Stimulated activated CD4-positive, alpha-beta T cell treated with anti-CD3 and anti-CD28 coated beads, Interleukin-4, amount 100 ng/mL, for 24 hours (primary cell): ENCODE results near the gene AFAP1L1.
"Not testable (repeated sequence)": the region's sequence is repeated elsewhere in the genome, so short reads cannot be mapped to it uniquely, and the experiment has no call there.

Experiments
- DNase-seq: peaks from one replicate; pipeline ENCODE4 v3.0.0-alpha.2; 2020

Gene AFAP1L1

DNA sequence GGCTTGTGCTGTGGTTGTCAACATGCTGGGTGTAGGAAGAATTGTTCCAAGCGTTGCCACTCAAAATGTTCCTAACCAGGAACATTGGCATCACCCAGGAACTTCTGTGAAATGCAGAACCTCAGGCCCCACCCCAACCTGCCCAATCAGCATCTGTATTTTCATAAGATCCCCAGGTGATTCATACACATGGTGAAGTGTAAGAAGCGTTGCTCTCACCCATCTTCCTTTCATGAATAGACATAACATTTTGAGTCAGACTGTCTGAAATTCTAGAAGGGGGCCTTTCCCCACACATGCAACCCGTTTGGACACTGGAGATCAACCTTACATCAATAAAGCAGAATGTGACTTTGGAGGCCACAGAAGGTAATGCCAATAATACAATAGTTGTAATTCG lies 9.3 kb upstream of the AFAP1L1 start:
- DNase-seq: no peak

DNA sequence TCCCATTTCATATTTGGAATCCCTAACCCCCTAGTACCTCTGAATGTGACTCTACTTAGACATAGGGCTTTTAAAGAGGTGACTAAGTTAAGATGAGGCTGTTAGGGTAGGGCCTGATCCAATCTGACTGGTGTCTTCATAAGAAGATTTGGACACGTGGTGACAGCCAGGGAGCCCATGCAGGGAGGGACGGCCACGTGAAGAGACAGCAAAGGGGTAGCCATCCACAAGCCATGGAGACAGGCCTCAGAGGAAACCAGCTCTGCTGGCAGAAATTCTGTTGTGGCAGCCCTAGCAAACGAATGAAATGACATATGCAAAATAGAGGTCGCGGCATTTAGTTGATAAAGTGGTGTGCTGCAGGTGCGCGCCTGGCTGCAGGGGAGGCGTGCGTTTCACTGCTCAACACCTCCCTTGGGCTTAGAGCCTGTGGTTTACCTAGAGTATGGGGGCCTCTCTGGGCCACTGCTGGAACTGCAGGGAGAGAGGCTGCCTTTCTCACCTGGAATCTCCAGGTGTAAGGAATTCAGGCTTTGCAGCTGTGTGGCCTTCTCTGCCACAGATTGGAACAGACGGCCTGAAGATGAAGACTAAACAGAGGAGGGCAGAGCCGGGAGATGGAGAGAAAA lies 7.1 kb upstream of the AFAP1L1 start:
- DNase-seq: peak; percentile 32

DNA sequence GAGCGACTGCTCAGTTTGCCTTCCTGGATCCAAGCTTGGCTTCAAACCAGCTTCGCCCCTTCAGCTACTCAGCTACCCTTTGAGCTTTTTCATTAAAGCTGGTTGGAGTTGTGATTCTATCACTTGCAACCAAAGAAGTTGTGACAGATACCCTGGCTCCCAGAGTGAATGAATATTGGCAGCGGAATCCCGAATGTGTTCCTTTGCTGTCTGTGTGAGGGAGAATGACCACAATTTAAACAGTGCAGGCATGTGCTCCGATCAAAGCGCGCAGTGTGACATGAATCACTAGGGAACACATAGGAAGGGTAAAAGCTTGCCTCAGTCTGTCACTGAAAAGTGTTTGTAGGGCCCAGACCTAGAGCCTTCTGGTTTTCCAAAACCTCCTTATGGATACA lies 6.6 kb upstream of the AFAP1L1 start:
- no peak for DNase-seq

DNA sequence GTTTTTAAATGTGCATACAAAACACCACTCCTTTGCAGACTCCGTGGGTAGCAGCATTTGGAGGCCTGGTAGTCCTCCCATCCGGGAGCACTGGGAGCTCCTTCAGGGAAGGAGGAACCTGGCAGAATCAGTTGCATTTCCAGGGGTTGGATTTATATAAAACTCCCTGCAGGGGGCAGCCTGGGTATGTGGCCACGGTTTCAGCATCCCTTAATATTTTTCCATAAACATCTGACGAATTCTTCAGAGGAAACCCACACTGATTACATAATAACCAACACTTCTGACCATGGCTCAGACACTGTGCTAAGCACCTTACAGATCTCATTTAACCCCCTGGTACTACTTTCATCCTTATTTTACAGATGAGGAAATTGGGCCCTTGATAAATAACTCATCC lies 6.1 kb upstream of the AFAP1L1 start:
- no peak for DNase-seq

DNA sequence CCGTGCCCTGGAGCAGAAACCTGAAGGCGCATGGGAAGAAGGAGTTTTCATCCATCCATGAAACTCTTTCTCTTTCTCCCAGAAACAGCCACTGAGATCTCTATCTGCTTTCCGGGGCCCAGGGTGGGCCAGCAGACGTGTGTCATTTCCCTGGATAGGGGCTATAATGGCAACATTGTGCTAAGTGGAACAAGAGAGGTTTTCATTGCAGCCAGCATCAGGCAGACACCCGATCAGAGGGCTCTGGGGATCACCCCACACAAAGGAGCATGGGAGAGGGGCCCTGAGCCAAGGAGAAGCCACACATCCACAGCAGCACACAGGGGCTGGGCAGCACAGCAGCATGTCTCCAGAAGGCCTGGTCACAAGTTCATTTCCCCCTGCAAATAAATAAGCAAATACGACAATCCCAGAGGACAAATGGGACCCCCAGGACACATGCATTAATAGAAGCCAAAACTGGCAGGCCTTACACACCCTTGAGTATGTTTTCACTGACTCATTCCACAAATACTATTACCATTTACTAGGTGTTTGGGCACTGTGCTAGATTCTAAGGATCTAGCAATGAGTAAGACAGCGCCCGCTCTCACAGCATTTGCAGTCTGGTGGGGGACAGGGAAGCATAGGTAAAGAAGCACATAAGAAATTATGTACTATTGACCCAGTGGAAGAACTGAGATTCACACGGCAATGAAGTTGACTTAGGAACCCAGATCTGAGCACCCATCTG lies 4.3 kb upstream of the AFAP1L1 start:
- DNase-seq: no peak

DNA sequence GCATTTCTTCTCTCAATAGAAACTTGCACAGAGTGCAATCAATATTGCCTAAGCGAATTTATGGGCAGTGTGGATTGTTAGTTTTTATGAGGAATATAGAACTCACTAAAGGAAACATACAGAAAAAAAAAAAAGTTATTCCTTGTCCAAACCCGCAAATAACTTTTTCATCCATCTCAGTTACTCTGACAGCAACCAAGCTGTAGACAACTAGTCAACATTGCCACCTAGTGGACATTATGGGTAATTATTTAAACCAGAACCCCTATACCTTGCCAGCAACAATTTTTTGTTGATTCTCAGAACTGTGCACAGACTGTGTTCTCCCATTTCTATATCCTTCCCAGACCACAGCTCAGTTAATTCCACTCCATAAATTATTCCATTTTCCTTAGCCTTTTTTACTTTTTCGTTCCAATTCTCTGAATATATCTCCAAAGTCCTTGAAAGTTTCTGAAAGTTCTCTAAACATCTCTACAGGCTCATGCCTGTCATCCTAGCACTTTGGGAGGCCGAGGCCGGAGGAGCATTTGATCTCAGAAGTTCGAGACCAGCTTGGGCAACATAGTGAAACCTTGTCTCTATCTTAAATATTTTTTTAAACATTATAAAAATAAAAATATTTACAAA lies 2.6 kb upstream of the AFAP1L1 start:
- no peak for DNase-seq

DNA sequence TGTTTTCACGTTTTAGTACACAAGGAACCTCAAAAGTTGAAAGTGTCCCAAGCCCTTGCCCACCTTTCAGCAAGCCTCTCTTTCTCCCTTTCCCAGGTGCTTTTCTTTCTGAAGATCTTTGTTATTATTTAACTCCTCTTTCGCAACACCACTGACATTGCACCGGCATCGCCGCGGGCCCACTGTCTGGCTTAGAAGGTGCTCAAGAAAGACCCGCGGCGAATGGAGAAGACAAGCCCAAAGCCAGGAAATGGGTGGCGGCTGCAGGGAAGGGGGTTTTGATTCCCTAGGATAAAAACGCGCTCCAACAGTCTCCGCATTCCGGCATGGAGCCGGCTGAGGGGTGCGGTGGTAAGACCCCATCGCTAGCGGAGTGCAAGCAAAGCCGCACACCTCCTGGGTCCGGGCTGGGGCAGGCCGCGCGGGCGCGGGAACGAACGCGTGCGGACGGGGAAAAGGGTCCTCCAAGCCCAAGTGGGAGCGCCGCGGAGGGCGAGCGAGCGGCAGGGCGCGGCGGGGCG lies 404 bp upstream of the AFAP1L1 start:
- no peak for DNase-seq

DNA sequence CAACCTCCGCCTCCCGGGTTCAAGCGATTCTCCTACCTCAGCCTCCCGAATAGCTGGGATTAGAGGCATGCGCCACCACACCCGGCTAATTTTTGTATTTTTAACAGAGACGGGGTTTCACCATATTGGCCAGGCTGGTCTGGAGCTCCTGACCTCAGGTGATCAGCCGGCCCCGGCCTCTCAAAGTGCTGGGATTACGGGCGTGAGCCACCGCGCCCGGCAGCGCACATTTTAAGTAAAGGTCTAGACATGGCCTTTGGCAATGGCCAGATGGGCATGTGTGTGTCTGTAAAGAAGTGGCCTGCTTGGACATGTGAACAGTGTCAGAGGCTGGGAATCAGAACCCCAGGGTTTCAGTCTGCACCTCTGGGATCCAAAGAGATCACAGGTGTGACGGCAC lies 1.1 kb downstream of the AFAP1L1 start:
- not testable (repeated sequence) for DNase-seq

DNA sequence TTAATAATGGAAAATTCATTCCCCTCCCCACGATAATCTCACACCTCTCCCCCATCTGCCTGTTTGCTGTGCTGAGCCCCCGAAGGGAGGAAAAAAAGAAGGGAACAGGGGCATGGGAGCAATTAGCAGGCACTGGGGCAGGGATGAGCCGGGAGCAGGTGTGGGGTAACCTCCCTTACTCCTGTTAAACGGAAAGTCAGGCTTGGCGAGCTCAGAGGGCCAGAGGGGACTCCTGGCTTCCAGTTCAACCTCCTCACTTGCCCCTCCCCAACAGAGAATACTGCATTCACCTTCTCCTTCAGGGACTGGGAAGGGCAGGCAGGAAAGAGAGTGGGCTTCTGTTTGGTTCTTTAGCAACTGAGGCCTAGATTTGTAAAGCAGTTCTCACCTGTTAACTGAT lies 1.6 kb downstream of the AFAP1L1 start:
- DNase-seq: no peak

DNA sequence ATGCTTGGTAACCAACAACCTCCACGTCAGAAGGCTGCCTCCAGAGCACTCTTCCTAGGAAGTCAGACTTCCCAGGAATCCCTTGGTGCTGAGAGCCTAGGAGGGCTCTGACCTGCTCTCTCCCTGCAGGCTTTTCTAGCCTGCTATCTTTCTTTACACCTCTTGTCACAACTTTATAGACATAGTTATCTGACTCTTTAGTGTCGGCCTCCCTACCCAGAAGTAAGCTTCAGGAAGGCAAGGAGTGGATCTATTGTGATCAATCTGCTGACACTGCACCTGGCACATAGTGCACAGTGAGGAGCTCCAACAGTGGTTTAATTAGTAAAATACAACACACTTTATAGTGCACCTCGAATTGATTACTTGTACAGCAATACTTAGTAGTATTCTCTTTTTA lies 2.3 kb downstream of the AFAP1L1 start:
- DNase-seq: no peak

DNA sequence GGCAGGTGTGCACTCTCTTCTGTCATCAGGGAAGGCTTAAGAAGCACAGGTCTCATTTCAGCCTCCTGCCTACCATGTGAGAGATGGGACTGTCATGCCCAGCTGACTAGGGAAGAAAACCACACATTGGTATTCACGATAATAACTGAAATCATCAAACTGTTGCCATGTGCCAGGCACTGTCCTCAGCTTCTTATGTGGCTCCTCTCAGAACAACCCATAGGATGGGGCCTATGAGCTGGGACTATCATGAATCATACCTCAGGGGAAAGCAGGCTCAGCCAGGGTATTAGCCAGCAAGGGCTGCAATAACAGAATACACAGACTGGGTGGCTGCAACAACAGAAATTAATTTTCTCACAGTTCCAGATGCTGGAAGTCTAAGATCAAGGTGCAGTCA lies 3.3 kb downstream of the AFAP1L1 start:
- DNase-seq: no peak

DNA sequence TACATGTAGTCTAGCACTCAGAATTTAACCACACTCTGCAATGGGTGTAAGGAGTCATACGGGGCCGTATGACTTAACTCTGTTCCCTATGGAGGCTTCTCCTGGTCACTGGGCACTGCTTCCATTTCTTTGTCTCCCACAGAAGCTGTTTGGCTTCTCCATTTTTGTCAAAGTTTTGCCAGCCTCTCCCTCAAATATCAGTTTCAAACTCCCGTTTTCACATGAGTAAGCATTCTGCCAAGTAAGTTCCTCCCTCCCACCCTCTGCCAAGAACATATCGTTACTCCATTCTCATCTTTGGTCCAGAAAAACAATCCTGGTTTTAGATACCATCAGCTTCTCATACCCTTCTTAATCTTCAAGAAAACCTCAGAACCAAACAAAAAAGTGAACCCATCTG lies 6.1 kb downstream of the AFAP1L1 start:
- DNase-seq: no peak

DNA sequence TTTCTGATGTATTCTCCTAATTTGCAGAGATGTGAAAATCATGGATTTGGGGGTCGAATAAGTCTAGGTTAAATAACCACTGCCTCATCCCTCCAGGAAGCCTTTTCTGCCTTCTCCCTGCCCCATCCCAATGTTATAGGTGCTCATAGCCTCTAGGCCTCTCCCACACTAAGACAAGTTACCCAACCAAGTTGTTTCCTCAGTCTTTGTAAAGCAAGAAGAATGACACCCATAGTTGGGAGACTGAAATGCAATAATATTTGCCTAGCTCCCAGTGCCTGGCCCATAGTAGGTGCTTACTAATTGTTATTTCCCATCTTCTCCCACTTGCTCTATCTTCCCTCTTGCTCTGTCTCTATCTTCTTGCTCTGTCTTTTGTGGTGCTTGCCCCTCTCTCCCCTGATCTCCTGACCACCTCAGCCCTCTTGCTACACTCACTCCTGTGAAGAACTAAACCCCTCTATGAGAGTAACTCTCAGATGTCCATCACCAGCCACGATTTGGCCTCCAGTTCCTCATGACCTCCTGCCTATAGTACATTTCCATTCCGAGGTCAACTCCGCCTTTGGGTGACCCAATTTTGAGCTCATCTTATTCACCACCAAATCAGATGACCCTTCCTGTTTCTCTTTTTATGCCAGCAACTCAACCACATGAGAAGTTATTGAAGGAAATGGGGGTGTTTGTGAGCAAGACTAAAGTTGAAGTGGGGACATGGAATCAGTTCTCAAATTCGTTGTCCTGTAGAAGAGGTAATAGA lies 7.0 kb downstream of the AFAP1L1 start:
- DNase-seq: no peak

DNA sequence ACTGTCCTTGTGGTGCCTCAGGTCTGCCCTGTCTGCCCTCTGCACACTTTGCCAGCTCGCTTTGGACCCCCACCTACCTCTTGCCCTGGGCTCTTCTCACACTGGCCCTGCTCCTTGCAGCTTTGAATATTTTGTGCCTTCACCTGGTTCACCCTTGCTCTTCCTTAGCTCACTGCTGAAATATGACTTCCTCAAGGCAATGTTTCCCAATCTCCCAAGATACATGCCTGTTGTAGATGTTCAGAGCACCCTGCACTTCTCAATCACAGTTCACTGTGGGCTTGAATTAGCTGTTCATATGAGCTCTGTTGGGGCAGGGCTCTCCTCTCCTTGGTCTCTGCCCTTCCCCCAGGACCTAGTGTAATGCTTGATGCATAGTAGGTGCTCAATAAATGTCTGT lies 8.0 kb downstream of the AFAP1L1 start:
- DNase-seq: no peak

DNA sequence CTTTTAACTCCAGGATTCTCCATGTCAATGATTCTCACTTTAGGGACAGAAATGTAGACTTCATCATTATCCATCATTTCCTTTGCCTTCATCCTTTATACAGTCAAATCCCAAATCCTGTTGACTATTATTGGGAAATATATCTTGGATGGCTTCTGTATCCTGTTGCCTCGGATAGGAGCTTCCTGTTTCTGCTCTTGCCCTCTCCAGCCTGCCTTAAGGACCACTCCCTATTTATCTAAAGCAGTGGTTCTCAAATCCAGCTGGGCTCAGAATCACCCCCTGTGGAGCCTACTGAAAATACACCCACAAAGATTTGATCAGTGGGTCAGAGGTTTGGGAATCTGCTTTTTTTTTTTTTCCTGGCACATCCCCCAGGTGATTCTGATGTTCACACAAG lies 8.5 kb downstream of the AFAP1L1 start:
- DNase-seq: no peak

DNA sequence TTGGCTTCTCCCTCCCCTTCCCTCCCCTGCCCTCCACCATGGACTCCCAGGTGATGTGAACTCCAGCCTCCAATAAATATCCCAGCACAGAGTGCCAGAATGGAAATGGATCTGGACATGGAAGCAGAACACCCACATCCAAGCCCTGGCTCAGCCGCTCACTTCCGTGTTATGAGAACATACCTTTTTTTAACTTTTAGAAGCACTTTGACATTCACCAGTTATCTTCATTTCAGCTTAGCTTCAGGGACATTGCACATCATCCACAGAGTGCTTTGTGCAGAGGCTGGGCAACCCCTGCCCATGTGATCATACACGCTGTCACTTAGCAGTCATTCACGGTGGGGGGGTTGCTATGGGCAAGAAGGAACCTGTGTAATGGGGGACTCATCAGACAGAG lies 9.1 kb downstream of the AFAP1L1 start:
- no peak for DNase-seq

DNA sequence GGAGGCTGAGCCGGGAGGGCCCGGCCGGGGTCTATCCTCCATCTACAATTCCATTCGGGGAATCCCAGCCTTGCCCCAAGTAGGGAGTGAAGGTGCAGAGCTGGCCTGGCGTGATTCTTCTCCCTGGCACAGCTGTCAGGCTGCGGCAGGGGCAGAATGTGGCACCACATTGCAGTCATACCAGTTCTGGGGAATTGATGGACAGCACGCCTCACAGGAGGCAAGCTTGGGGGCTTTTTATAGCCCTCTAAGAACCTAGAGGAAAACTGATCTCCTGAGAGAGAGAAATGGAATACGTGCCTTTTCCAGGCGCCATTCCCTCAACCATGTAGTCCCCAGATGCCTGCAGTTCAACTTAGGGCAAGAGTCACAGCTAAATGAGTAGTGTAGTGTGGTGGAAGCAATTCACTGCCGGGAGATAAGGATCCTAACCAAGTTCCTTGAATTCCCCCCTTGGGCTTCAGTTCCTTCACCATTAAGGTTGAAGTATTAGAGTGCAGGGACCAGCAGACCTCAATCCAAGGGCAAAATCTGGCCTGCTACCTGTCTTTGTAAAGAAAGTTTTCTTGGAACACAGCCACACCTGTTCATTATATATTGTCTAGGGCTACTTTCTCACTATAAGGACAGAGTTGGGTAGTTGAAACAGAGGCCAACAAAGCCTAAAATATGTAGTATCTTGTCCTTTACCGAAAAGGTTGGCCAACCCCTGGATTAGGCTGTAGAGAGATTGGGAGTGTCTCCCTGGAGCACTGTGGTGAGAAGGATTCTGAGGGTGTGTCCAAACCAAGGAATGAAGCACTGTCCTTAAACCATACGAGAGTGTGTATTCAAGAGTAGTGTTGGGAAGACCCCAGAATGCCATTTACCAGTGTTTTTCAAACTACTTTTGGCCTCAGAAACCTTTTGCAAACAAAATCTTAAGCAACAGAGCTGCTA lies 10.6 kb downstream of the AFAP1L1 start:
- DNase-seq: no peak

DNA sequence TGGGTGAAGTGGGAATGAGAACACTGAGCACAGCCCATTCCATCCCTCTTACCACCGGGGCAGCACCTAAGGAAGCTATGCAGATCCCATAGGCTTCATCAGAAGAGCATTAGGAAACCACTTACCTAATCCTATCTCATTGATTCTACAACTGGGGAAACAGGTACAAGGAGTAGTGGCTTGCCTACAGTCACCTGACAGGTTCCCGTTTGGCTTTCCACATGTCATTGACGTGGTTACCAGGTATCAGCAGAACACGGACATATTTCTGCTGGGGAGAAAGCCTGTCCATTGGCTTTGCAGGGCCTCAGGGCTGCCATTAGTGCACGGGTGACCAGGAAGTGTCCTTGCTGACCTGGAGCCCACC lies 11.3 kb downstream of the AFAP1L1 start:
- DNase-seq: no peak

DNA sequence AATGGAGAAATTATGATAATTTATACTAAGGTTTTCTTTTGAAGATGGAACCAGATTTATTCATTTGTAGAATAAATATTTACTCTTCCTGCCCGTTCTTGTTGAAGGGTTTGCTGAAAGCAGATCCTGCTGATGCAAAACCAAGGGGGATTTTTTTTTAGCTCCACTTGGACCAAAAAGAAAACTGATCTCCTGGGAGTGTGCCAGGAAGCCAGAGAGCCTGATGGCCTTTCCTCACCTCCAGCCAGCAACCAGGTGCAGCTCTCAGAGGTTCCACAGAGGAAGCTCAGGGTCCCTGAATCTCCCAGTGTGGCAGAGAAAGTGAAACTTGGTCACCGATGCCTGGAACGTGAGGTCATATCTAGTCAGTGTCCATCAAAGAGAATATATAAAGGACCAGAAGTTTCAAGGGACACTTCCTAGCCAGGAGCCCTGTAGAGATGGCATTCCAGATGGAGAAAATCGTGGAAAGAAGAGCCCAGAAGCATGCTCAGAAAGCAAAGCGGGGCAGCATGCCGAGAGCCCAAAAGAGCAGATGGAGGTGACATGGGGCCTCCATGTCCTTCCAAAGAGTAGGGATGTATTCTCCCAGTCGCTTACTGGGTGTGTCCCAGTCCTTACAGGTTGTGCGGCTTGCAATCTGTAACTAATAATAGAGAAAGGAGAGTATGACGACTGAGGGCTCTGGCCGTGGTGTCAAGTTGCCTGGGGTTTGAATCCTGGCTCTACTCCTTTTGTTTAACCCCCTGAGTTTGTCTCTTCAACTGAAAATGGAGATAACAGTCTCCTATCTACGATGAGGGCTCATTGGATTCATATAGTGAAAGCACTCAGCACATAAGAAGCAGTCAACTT lies 12.2 kb downstream of the AFAP1L1 start:
- DNase-seq: no peak

DNA sequence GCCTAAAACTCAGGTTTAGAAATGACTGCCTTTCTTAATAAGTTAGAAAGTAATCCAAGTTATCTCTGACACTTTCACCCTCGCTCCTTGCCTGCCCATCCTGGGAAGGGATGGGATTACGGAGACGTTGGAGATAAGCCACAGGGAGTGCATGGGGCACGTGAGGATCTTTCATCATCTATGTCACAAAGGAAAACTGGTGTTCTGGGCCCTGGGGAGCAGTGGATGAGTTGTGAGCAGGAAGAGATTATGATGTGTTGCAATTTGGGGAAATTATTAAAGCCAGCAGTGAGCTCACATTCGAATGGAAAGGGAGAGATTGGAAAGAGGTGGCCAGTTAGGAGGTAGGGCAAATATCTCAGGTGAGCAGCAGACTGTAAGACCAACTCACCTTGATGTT lies 12.8 kb downstream of the AFAP1L1 start:
- DNase-seq: no peak

DNA sequence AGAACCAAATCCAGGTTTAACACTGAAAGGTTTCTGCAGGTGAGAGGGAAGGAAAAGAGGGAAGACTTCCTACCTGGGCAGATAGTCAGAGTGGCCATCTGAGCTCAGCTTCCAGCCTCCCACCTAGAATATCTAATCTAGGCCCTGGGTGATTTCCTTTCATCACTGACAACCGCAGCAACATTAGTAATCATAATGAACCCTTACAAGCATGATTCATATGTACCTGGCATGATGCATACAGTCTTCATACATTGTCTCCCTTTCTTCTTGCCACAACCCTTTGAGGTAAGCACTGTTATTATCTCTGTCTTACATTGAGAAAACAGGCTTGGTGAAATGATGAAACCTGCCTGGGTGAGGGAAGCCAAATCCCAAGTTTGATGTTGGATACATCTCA lies 13.5 kb downstream of the AFAP1L1 start:
- DNase-seq: no peak
